ENCODE measurements around the gene APOBR. TPM values are rescaled to one million over a fixed set of nuclear protein-coding genes. Genes with fewer than 3 reads are reported as not detected.

APOBR gene
- total and polyA plus RNA-seq, 12 donors: 0.11 to 18.2 (median 2.5) TPM

GRCh38 chr16:28486266-28486665 is 8.2 kb upstream of the APOBR start:
- Histone ChIP-seq H3K27ac (no peak overlapping the region), H3K4me1 (replicated peaks in 1 of 2) (peaks cover 6 to 7% of the 10 kb centered on the region in 2 donors), H3K36me3 (replicated peaks in 1 of 2) (peaks cover 0 to 61% of the 10 kb centered on the region in 2 donors), H3K27me3 (no peaks in the 10 kb centered on the region), H3K9me3 (replicated peaks in 1 of 3) (no peaks in the 10 kb centered on the region), H3K4me3 (no peak overlapping the region)
- 99 to 100% (median 100%) methylated on average over 2 to 5 of the region's 5 CpGs for WGBS, 4 donors
- intact Hi-C loops (cut with DNase I): no loop called here
- no peak for TF ChIP-seq POLR2A (IDR thresholded peaks at IDR 0.05)
- TF ChIP-seq, protein P1, sequence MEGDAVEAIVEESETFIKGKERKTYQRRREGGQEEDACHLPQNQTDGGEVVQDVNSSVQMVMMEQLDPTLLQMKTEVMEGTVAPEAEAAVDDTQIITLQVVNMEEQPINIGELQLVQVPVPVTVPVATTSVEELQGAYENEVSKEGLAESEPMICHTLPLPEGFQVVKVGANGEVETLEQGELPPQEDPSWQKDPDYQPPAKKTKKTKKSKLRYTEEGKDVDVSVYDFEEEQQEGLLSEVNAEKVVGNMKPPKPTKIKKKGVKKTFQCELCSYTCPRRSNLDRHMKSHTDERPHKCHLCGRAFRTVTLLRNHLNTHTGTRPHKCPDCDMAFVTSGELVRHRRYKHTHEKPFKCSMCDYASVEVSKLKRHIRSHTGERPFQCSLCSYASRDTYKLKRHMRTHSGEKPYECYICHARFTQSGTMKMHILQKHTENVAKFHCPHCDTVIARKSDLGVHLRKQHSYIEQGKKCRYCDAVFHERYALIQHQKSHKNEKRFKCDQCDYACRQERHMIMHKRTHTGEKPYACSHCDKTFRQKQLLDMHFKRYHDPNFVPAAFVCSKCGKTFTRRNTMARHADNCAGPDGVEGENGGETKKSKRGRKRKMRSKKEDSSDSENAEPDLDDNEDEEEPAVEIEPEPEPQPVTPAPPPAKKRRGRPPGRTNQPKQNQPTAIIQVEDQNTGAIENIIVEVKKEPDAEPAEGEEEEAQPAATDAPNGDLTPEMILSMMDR (IDR thresholded peaks at IDR 0.05): no peak
- DNase-seq: no peak

- Histone ChIP-seq H3K27me3 (no peaks in the 10 kb centered on the region), H3K9me3 (replicated peaks in 1 of 3) (no peaks in the 10 kb centered on the region), H3K4me1 (replicated peaks in 1 of 2) (peaks cover 6 to 12% of the 10 kb centered on the region in 2 donors), H3K27ac (peak overlapping the region; percentile 83 to 99 (median 96)), H3K4me3 (peak overlapping the region; percentile 38 to 85 (median 76)), H3K36me3 (replicated peaks in 1 of 2) (peaks cover 0 to 25% of the 10 kb centered on the region in 2 donors)
- WGBS, 4 donors: 0 to 1% (median 0%) methylated on average over 13 to 42 of the region's 42 CpGs
- intact Hi-C loops (cut with DNase I): loop anchor here (10.0 kb wide), 2 partner anchors 53 to 113 kb away; no protein-coding TSS in a partner anchor
- DNase-seq: peak; percentile 32 to 73 (median 49)
- TF ChIP-seq POLR2A (IDR thresholded peaks at IDR 0.05): no peak
- TF ChIP-seq, protein P1 (IDR thresholded peaks at IDR 0.05): peak in 4 of 6 experiments; percentile 15 to 54 (median 36)
Measured at GRCh38 chr16:28491230-28491969, 3.0 kb upstream of the APOBR start.

DNA sequence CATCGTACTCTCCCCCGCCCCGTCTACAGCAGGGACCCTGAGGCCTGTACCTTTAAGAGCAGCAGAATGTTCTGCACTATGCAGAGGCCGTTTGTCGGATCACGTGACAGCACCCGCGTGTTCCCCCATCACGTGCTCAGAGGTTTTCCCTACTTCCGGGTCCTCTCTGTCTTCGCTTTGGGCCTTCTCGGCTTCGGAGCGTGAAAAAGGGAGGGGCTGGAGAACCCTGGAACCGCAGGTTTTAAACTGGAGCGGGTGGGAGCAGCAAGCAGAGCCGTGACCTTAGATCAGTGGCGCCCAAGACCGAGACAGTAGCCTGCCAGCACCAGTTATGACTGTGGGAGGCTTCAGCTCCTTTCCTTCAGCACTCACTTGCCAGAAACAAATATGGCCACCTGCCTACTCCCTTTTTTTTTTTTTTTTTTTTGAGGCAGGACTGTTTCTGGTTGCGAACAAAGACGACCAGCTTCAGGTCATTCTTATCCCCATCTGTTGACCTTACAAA is 2.4 kb upstream of the APOBR start, which contains the start of gene CLN3:
CLN3 (minus strand) TSS at position 105 of the 505 bp plus-strand sequence. CDS start 315 bp downstream, outside the sequence.
- H3K27me3 ChIP-seq: no peaks in the 10 kb centered on the region
- no peaks in the 10 kb centered on the region for H3K9me3 ChIP-seq (replicated peaks in 1 of 3)
- H3K4me3 ChIP-seq: peak within 1 kb of the TSS; percentile 38 to 85 (median 76)
- peaks cover 6 to 12% of the 10 kb centered on the region in 2 donors for H3K4me1 ChIP-seq (replicated peaks in 1 of 2)
- DNase-seq: peak; percentile 92 to 98 (median 95)
- peak within 1 kb of the TSS; percentile 83 to 99 (median 96) for H3K27ac ChIP-seq
- 0% methylated on average over 18 to 21 of the region's 21 CpGs for WGBS, 4 donors
- peak in 1 of 2 donors; percentile 52 for TF ChIP-seq POLR2A (IDR thresholded peaks at IDR 0.05)
- TF ChIP-seq, protein P1 (IDR thresholded peaks at IDR 0.05): no peak
- intact Hi-C loops (cut with DNase I): loop anchor here (10.0 kb wide), 2 partner anchors 53 to 113 kb away; no protein-coding TSS in a partner anchor
- peaks cover 0 to 22% of the 10 kb centered on the region in 2 donors for H3K36me3 ChIP-seq (replicated peaks in 1 of 2)

GRCh38 chr16:28492511-28492910 is 1.9 kb upstream of the APOBR start:
- H3K9me3 ChIP-seq (replicated peaks in 1 of 3): no peaks in the 10 kb centered on the region
- peaks cover 0 to 20% of the 10 kb centered on the region in 2 donors for H3K36me3 ChIP-seq (replicated peaks in 1 of 2)
- whole genome bisulfite sequencing, 4 donors: 48 to 53% (median 52%) methylated on average over 4 of the region's 4 CpGs
- DNase-seq: no peak
- TF ChIP-seq, protein P1 (IDR thresholded peaks at IDR 0.05): no peak
- TF ChIP-seq POLR2A (IDR thresholded peaks at IDR 0.05): no peak
- peak overlapping the region in 1 of 4 donors; percentile 85 for H3K4me3 ChIP-seq
- peak overlapping the region in 4 of 5 donors; percentile 94 to 99 (median 96) for H3K27ac ChIP-seq
- intact Hi-C loops (cut with DNase I): loop anchor here (10.0 kb wide), 2 partner anchors 52 to 112 kb away; no protein-coding TSS in a partner anchor
- no peaks in the 10 kb centered on the region for H3K27me3 ChIP-seq
- H3K4me1 ChIP-seq (replicated peaks in 1 of 2): peaks cover 6 to 12% of the 10 kb centered on the region in 2 donors

Measured in adrenal gland (tissue), 12 donors.